ENCODE results near the gene EFHB.

DNA sequence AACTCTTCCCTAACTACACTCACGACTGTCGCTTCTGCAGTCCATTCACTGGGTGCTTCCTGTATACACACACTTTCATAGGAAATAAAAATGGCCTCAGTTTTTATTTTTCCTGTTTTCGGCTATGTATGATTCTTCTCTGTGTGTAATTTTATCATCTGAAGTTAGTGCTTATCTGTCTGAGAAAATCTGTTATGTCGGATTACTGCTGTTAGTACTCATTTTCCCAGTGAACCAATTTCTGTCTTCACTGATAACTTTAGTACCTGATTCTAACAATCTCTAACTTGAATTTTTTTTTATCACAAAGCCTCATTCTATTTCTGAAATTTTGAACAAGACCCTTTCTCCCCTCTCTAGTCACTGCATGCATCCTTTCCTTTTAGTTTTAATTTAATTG is 33.8 kb upstream of the EFHB start:
- no peak for TF ChIP-seq POLR2AphosphoS5 (IDR thresholded peaks at IDR 0.05)
- no peak for TF ChIP-seq POLR2A (IDR thresholded peaks at IDR 0.05)
- TF ChIP-seq, protein P1, sequence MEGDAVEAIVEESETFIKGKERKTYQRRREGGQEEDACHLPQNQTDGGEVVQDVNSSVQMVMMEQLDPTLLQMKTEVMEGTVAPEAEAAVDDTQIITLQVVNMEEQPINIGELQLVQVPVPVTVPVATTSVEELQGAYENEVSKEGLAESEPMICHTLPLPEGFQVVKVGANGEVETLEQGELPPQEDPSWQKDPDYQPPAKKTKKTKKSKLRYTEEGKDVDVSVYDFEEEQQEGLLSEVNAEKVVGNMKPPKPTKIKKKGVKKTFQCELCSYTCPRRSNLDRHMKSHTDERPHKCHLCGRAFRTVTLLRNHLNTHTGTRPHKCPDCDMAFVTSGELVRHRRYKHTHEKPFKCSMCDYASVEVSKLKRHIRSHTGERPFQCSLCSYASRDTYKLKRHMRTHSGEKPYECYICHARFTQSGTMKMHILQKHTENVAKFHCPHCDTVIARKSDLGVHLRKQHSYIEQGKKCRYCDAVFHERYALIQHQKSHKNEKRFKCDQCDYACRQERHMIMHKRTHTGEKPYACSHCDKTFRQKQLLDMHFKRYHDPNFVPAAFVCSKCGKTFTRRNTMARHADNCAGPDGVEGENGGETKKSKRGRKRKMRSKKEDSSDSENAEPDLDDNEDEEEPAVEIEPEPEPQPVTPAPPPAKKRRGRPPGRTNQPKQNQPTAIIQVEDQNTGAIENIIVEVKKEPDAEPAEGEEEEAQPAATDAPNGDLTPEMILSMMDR (IDR thresholded peaks at IDR 0.05) = no peak

All from suprapubic skin (tissue), 4 donors.